ENCODE results near the gene TIMELESS. TPM values are rescaled to one million over a fixed set of nuclear protein-coding genes. Genes with fewer than 3 reads are reported as not detected.

Gene TIMELESS
- total RNA-seq, 2 donors from 2014 or later: 64.5 to 85.3 TPM

DNA sequence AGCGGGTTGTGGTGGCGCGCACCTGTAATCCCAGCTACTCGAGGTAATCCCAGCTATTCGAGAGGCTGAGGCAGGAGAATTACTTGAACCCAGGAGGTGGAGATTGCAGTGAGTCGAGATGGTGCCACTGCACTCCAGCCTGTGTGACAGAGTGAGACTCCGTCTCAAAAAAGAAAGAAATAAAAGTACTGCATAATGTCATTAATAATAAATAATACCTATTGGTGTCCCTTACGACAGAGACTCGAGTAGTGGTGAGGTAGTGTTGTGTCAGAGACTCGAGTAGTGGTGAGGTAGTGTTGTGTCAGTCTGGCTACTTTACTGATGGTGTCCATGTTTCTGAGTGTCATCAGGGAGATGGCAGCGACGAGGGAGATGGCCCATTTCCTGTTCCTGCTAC is 37.5 kb upstream of the TIMELESS start:
- no peaks in the 10 kb centered on the region for H3K4me1 ChIP-seq (ENCODE audit: control insufficient read depth, insufficient read depth, low read length)
- Mint-ChIP-seq H3K27ac (no peak overlapping the region), H3K27me3 (ENCODE audit: insufficient read depth) (peaks cover 61% of the 10 kb centered on the region), H3K9me3 (peaks cover 10% of the 10 kb centered on the region), H3K4me3 (peak overlapping the region; percentile 65), H3K4me1 (no peaks in the 10 kb centered on the region), H3K36me3 (ENCODE audit: low read depth) (no peaks in the 10 kb centered on the region)
- no peaks in the 10 kb centered on the region for H3K36me3 ChIP-seq (ENCODE audit: control insufficient read depth, insufficient read depth, low read length)
- H3K27me3 ChIP-seq (ENCODE audit: control insufficient read depth, insufficient read depth, low read length, poor library complexity, severe bottlenecking): peaks cover 63% of the 10 kb centered on the region
- TF ChIP-seq, protein P1, sequence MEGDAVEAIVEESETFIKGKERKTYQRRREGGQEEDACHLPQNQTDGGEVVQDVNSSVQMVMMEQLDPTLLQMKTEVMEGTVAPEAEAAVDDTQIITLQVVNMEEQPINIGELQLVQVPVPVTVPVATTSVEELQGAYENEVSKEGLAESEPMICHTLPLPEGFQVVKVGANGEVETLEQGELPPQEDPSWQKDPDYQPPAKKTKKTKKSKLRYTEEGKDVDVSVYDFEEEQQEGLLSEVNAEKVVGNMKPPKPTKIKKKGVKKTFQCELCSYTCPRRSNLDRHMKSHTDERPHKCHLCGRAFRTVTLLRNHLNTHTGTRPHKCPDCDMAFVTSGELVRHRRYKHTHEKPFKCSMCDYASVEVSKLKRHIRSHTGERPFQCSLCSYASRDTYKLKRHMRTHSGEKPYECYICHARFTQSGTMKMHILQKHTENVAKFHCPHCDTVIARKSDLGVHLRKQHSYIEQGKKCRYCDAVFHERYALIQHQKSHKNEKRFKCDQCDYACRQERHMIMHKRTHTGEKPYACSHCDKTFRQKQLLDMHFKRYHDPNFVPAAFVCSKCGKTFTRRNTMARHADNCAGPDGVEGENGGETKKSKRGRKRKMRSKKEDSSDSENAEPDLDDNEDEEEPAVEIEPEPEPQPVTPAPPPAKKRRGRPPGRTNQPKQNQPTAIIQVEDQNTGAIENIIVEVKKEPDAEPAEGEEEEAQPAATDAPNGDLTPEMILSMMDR (conservative IDR thresholded peaks at IDR 0.05): no peak
- WGBS, 2 experiments (ENCODE audit: insufficient coverage in 1 of 2, insufficient read length in 1 of 2): 91 to 100% methylated on average over 4 to 11 of the region's 12 CpGs
- H3K4me3 ChIP-seq (ENCODE audit: low read length): no peak overlapping the region
- H3K9ac ChIP-seq (ENCODE audit: extremely low read depth, low read length, poor library complexity, severe bottlenecking): no peak overlapping the region
- no peak overlapping the region for H3K27ac ChIP-seq (ENCODE audit: low read depth, low read length)
- H3K9me3 ChIP-seq (ENCODE audit: control insufficient read depth, low read length): peaks cover 5% of the 10 kb centered on the region
- DNase-seq: no peak

DNA sequence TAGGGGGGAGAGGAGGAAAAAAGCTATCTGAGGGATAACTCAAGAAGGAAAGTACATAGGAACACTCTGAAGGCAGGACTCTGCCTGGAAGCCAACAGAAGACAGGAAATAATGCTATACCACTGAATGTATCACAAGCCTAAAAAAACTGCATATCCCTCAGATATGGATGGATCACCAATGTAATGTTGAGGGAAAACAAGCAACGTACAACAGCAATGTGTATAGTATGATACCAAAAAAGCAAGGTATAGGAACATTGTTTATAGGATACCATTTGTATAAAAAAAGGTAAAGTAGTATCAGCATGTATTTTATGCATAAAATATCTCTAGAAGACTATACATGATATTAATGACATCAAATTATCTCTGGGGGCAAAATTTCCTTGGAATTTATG is 35.3 kb upstream of the TIMELESS start:
- Histone ChIP-seq H3K36me3 (ENCODE audit: control insufficient read depth, insufficient read depth, low read length) (no peaks in the 10 kb centered on the region), H3K27me3 (ENCODE audit: control insufficient read depth, insufficient read depth, low read length, poor library complexity, severe bottlenecking) (peaks cover 42% of the 10 kb centered on the region), H3K27ac (ENCODE audit: low read depth, low read length) (no peak overlapping the region), H3K4me3 (ENCODE audit: low read length) (no peak overlapping the region), H3K9me3 (ENCODE audit: control insufficient read depth, low read length) (peaks cover 5% of the 10 kb centered on the region), H3K4me1 (ENCODE audit: control insufficient read depth, insufficient read depth, low read length) (no peaks in the 10 kb centered on the region), H3K9ac (ENCODE audit: extremely low read depth, low read length, poor library complexity, severe bottlenecking) (no peak overlapping the region)
- Mint-ChIP-seq H3K36me3 (ENCODE audit: low read depth) (no peaks in the 10 kb centered on the region), H3K4me3 (no peak overlapping the region), H3K27ac (no peak overlapping the region), H3K4me1 (no peaks in the 10 kb centered on the region), H3K27me3 (ENCODE audit: insufficient read depth) (peaks cover 39% of the 10 kb centered on the region), H3K9me3 (peaks cover 7% of the 10 kb centered on the region)
- 95 to 100% methylated on average over 1 of the region's 1 CpG for whole genome bisulfite sequencing, 2 experiments (ENCODE audit: insufficient coverage in 1 of 2, insufficient read length in 1 of 2)
- no peak for DNase-seq
- TF ChIP-seq, protein P1 (conservative IDR thresholded peaks at IDR 0.05): no peak

DNA sequence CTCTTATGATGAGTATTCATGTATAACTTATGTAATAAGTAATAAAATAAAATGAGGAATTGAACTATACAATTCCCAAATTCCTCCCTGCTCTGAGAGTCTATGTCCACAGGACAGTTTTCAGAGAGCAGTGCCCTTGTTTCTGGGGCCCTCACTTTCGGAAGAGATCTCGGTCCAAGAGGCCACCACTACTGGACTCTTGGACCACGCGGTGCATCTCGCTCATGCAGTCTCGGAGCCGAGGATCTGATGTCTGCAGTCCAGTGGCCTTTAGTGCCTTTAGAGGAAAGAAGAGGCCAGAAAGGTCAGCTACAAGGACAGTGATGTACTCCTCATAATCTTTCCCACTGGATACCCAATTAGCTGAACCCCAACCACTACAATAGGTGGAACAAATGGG is 30.4 kb upstream of the TIMELESS start:
- no peak overlapping the region for H3K4me3 ChIP-seq (ENCODE audit: low read length)
- H3K27me3 ChIP-seq (ENCODE audit: control insufficient read depth, insufficient read depth, low read length, poor library complexity, severe bottlenecking): no peaks in the 10 kb centered on the region
- no peak for DNase-seq
- no peaks in the 10 kb centered on the region for H3K9me3 ChIP-seq (ENCODE audit: control insufficient read depth, low read length)
- 97% methylated on average over 7 of the region's 7 CpGs; no CpG with 5 or more reads in 1 of the 2 experiments for WGBS, 2 experiments (ENCODE audit: insufficient coverage in 1 of 2, insufficient read length in 1 of 2)
- Mint-ChIP-seq H3K4me1 (peaks cover 8% of the 10 kb centered on the region), H3K36me3 (ENCODE audit: low read depth) (no peaks in the 10 kb centered on the region), H3K27ac (no peak overlapping the region), H3K4me3 (no peak overlapping the region), H3K9me3 (no peaks in the 10 kb centered on the region), H3K27me3 (ENCODE audit: insufficient read depth) (no peaks in the 10 kb centered on the region)
- H3K4me1 ChIP-seq (ENCODE audit: control insufficient read depth, insufficient read depth, low read length): peaks cover 4% of the 10 kb centered on the region
- no peaks in the 10 kb centered on the region for H3K36me3 ChIP-seq (ENCODE audit: control insufficient read depth, insufficient read depth, low read length)
- TF ChIP-seq, protein P1 (conservative IDR thresholded peaks at IDR 0.05): no peak
- no peak overlapping the region for H3K9ac ChIP-seq (ENCODE audit: extremely low read depth, low read length, poor library complexity, severe bottlenecking)
- no peak overlapping the region for H3K27ac ChIP-seq (ENCODE audit: low read depth, low read length)

Data from endodermal cell (in vitro differentiated cells).